Measurements from ENCODE around the gene BCL6B.

- TF ChIP-seq CTCF (IDR thresholded peaks at IDR 0.05; ENCODE audit: insufficient read depth, low read length, poor library complexity, severe bottlenecking) (no peak), EZH2phosphoT487 (conservative IDR thresholded peaks at IDR 0.05; ENCODE audit: low read length) (no peak)
Measured at GRCh38 chr17:7058831-7059447, 36.1 kb downstream of the BCL6B start.
